ENCODE measurements around the gene LRRC9. TPM values are rescaled to one million over a fixed set of nuclear protein-coding genes. Genes with fewer than 3 reads are reported as not detected.
A peak's percentile ranks its signal among the peaks of the same experiment; 100 is the strongest.

The LRRC9 gene
- total and polyA plus RNA-seq, 2 of the 13 experiments (the other 11 are each of a cell fraction or from before 2014, with no cell fraction given) = 0.08 to 0.18 TPM

GRCh38 chr14:60091550-60092525 is 171.9 kb downstream of the LRRC9 start, which contains the start of gene PCNX4 (continued):
- TF ChIP-seq ZSCAN5A (CRISPR knock-in tag; IDR thresholded peaks at IDR 0.05; ENCODE audit: borderline replicate concordance) (0 out of 2 replicates have a peak, but pooled peaks have one; percentile 20), CBX5 (CRISPR knock-in tag; IDR thresholded peaks at IDR 0.05; ENCODE audit: borderline replicate concordance) (peak; percentile 53; the same call in 1 of the 2 replicates), ZBTB38 (CRISPR knock-in tag; IDR thresholded peaks at IDR 0.05) (peak; percentile 92), ZNF878 (CRISPR knock-in tag; IDR thresholded peaks at IDR 0.05) (peak; percentile 39; the same call in 1 of the 2 replicates), ZNF761 (CRISPR knock-in tag; conservative IDR thresholded peaks at IDR 0.05) (peak; percentile 92), CENPX (CRISPR knock-in tag; IDR thresholded peaks at IDR 0.05) (no peak), THRA (CRISPR knock-in tag; IDR thresholded peaks at IDR 0.05; ENCODE audit: borderline replicate concordance) (0 out of 2 replicates have a peak, but pooled peaks have one; percentile 44), ELF3 (CRISPR knock-in tag; IDR thresholded peaks at IDR 0.05) (peak; percentile 66), MNT (IDR thresholded peaks at IDR 0.05) (0 out of 2 replicates have a peak, but pooled peaks have one; percentile 16), ZNF256 (CRISPR knock-in tag; conservative IDR thresholded peaks at IDR 0.05) (no peak; the same call in none of the 2 replicates), ZNF781 (CRISPR knock-in tag; IDR thresholded peaks at IDR 0.05; ENCODE audit: borderline replicate concordance, not compliant biosample characterization) (peak; percentile 85), MAF1 (CRISPR knock-in tag; IDR thresholded peaks at IDR 0.05; ENCODE audit: borderline replicate concordance) (0 out of 2 replicates have a peak, but pooled peaks have one; percentile 25), ZSCAN22 (CRISPR knock-in tag; IDR thresholded peaks at IDR 0.05) (0 out of 2 replicates have a peak, but pooled peaks have one; percentile 67), KDM3A (CRISPR knock-in tag; IDR thresholded peaks at IDR 0.05; ENCODE audit: low read depth) (peak; percentile 94), ZNF253 (CRISPR knock-in tag; IDR thresholded peaks at IDR 0.05; ENCODE audit: borderline replicate concordance) (no peak; the same call in 1 of the 2 replicates), NFIC (IDR thresholded peaks at IDR 0.05; ENCODE audit: low read length) (no peak), POLR2AphosphoS5 (IDR thresholded peaks at IDR 0.05; ENCODE audit: low read depth, low read length) (peak; percentile 91; the same call in 1 of the 2 replicates), AKAP8 (CRISPR knock-in tag; IDR thresholded peaks at IDR 0.05) (peak; percentile 90)
- TF ChIP-seq, protein P1, sequence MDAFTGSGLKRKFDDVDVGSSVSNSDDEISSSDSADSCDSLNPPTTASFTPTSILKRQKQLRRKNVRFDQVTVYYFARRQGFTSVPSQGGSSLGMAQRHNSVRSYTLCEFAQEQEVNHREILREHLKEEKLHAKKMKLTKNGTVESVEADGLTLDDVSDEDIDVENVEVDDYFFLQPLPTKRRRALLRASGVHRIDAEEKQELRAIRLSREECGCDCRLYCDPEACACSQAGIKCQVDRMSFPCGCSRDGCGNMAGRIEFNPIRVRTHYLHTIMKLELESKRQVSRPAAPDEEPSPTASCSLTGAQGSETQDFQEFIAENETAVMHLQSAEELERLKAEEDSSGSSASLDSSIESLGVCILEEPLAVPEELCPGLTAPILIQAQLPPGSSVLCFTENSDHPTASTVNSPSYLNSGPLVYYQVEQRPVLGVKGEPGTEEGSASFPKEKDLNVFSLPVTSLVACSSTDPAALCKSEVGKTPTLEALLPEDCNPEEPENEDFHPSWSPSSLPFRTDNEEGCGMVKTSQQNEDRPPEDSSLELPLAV (CRISPR knock-in tag; conservative IDR thresholded peaks at IDR 0.05; ENCODE audit: low read depth) = no peak

All from HepG2 (cell line).